ENCODE measurements around the gene PAX5. TPM values are rescaled to one million over a fixed set of nuclear protein-coding genes. Genes with fewer than 3 reads are reported as not detected.
A peak's percentile ranks its signal among the peaks of the same experiment; 100 is the strongest.
"Not testable (repeated sequence)": the region's sequence is repeated elsewhere in the genome, so short reads cannot be mapped to it uniquely, and the experiment has no call there.

PAX5 gene
- 0.16 and 0.33 TPM in 2 replicates for total RNA-seq

DNA sequence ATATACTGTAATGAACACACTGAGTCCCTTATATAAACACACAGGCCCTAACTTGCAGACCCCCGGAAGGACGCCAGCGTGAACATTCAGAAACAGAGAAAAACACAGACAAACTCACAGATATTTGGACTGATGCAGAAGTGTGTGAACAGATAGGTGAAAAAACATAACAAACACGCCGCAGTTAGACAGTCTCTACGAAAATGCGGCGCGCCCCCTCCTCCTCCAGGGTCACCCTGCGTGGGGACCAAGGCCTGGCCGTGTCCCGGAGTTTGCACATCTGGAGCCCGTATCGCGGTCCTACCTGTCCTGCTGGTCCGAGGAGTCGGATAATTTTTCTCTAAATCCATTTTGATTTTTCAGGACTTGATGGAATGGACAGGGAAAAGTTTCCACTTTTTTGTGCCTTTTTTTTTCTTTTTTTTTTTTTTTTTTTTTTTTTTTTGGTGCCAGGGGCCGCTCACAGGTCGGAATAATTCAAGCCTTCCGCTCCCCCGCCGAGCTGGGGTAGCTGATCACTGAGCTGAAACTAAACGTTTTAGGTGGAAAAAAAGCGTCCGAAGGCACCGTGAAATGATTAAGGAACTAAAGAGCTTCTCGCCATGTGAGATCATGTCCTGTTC, at the start of gene PAX5:
PAX5 (minus strand) TSS at position 587 of the 623 bp plus-strand sequence; CDS start at position 350, 237 bp downstream.
- H3K4me3 Mint-ChIP-seq: peak within 1 kb of the TSS; percentile 58
- peak within 1 kb of the TSS; percentile 34 for H3K27ac Mint-ChIP-seq
- H3K4me1 Mint-ChIP-seq: peaks cover 26% of the 10 kb centered on the region
- H3K9me3 Mint-ChIP-seq: peaks cover 4% of the 10 kb centered on the region
- DNase-seq: no peak
- H3K36me3 Mint-ChIP-seq (ENCODE audit: low read depth): peaks cover 8% of the 10 kb centered on the region
- intact Hi-C loops (cut with micrococcal nuclease): loop anchor here (10.0 kb wide), 1 partner anchor 271 kb away; no protein-coding TSS in a partner anchor
- peaks cover 90% of the 10 kb centered on the region for H3K27me3 Mint-ChIP-seq

DNA sequence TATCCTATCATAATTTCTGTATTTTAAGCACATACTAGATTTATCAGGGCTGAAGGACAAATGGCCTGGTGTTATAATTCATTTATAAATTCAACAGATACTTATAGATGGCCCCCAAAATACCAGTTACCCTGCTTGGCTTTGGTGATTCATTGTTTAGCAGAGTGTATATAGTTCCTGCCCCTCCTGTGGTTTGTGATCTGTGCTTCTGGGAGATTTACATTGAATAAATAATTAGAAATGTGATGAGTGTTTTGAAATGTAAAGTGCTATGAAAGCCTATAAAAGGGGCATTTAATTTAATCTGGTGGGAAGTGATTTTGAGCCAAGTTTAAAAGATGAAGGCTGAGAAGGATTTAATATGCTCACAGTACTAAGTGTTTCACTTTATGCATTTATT, 49.6 kb upstream of the PAX5 start:
- intact Hi-C loops (cut with micrococcal nuclease): no loop called here
- peaks cover 28% of the 10 kb centered on the region for H3K4me1 Mint-ChIP-seq
- H3K9me3 Mint-ChIP-seq: no peaks in the 10 kb centered on the region
- no peak overlapping the region for H3K27ac Mint-ChIP-seq
- H3K4me3 Mint-ChIP-seq: no peak overlapping the region
- no peak for DNase-seq
- H3K27me3 Mint-ChIP-seq: no peaks in the 10 kb centered on the region
- H3K36me3 Mint-ChIP-seq (ENCODE audit: low read depth): peaks cover 41% of the 10 kb centered on the region

DNA sequence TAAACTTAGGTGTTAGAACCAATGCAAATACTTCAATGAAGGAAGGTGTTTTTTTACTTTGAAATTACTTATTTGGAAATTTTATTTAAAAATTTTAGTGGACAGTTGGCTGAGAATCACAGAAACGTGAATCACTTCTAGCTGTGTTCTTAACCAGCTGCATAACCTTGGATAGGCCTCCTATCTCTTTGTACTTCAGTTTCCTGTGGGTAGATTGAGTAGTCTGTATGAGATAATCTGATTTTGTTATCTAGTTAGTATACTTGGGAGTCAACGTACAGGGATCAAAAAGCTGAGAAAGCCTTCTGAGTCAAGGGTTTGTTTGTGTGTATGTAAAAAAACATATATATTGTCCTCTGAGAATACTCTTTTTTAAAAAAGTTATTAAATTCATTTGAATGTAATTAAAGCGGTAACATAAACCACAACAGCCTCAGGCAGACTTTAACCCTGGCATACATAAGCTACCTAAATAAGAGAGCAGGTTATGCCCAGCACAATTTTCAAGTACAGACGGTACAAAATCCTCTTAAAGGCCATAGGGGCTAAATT, 48.2 kb upstream of the PAX5 start:
- no peak for DNase-seq
- Mint-ChIP-seq H3K4me1 (peaks cover 27% of the 10 kb centered on the region), H3K27me3 (peaks cover 3% of the 10 kb centered on the region), H3K9me3 (no peaks in the 10 kb centered on the region), H3K4me3 (no peak overlapping the region), H3K27ac (no peak overlapping the region), H3K36me3 (ENCODE audit: low read depth) (peaks cover 32% of the 10 kb centered on the region)
- intact Hi-C loops (cut with micrococcal nuclease): no loop called here

DNA sequence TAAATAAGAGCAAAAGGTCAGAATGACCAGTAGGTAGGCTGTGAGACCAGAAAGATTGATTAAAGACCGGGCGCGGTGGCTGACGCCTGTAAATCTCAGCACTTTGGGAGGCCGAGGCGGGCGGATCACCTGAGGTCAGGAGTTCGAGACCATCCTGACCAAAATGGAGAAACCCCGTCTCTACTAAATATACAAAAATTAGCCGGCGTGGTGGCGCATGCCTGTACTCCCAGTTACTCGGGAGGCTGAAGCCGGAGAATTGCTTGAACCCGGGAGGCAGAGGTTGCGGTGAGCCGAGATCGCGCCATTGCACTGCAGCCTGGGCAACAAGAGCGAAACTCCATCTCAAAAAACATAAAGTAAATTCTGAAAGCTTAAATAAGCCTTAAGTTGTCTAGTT, 47.4 kb upstream of the PAX5 start:
- Mint-ChIP-seq H3K4me3 (peak overlapping the region; percentile 95), H3K4me1 (peaks cover 27% of the 10 kb centered on the region), H3K36me3 (ENCODE audit: low read depth) (peaks cover 24% of the 10 kb centered on the region)
- H3K9me3 Mint-ChIP-seq; DNase-seq; H3K27me3 Mint-ChIP-seq; intact Hi-C loops (cut with micrococcal nuclease); H3K27ac Mint-ChIP-seq: not testable (repeated sequence)

DNA sequence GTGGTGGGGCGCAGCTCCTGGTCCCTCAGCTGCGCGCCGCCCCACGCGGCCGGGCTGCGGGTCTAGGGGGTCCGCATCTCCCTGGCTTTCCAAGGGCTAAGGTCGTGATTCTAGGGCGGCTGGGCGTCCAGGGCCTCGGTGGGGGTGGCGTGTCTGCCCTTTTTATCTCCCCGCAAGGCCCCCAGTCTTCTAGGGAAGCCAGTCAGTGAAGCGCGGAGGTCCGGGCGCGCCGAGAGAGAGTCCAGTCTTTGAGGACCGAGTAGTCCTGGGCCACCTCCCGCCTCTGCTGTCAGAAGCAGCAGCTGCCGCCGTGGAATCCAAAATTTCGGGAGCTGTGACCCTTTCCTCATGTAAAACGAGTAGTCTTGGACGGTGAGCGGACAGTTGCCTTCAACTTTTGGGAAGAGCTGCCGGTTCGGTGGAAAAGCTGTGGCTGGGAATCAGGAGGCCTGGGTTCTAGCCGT, 46.1 kb upstream of the PAX5 start:
- Mint-ChIP-seq H3K27ac (peak overlapping the region; percentile 96), H3K4me3 (peak overlapping the region; percentile 95), H3K36me3 (ENCODE audit: low read depth) (peaks cover 19% of the 10 kb centered on the region), H3K4me1 (peaks cover 26% of the 10 kb centered on the region)
- H3K9me3 Mint-ChIP-seq; DNase-seq; H3K27me3 Mint-ChIP-seq; intact Hi-C loops (cut with micrococcal nuclease): not testable (repeated sequence)

DNA sequence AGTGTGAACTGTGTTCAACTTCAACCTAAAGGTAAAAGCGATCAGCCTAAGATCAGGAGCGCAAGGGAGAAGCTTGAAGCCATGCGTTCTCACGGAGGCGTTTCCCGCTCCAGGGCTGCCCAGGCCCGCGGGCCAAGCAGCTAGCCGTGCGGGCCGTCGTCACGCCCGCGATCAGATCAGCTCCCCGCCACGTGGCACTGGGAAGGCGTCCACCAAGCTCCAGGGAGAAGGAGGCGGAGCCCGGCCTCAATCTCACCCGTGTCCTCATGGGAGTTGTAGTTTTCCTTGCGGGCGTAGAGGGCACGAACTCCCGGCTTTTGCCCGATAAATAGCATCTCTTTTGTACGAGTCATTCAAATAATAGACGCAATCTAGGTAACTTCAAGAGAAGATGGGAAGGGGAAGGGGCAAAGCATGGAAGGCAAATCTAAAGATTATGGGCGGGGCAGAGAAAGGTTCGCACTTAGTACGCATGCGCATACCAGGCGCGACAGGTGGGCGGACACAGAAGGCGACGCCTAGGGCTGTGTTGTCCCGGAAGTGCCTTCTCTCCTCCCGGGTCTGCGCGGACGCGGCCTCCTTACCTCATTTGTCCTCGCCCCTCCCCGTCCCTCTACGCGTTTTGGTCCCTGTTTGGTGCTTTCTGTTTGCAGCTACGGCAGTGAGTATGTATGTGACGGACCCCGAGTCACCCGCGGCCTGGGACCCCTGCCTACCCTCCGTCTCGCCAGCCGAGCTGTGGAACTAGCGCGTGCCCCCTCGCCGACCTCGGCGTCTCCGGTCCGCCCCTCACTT, 45.5 kb upstream of the PAX5 start:
- Mint-ChIP-seq H3K27me3 (peaks cover 7% of the 10 kb centered on the region), H3K4me3 (peak overlapping the region; percentile 95), H3K4me1 (peaks cover 23% of the 10 kb centered on the region), H3K9me3 (no peaks in the 10 kb centered on the region), H3K36me3 (ENCODE audit: low read depth) (peaks cover 15% of the 10 kb centered on the region), H3K27ac (peak overlapping the region; percentile 96)
- peak; percentile 97 for DNase-seq
- intact Hi-C loops (cut with micrococcal nuclease): loop anchor here (1.0 to 2.0 kb wide), 4 partner anchors 41 to 386 kb away; partner anchors contain the start of genes ZBTB5 and ZCCHC7

DNA sequence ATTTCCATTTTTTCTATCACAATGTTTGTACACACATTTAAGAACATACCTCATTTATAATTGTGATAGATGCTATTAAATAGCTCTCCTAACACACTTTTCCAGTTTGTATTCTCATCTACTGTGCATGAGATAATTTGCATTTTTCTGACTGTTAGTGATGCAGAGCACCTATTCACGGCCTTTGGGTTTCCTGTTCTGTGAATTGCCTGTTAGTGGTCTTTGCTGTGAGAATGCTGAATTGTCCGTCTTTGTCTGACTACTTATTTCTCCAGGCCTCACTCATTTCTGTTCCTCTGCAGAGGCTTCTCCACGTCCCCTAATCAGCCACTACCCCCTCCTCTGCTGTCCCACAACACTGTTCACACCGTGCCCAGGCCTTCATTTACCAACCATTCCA, 40.7 kb upstream of the PAX5 start:
- H3K4me1 Mint-ChIP-seq; H3K4me3 Mint-ChIP-seq; H3K36me3 Mint-ChIP-seq (ENCODE audit: low read depth); DNase-seq; intact Hi-C loops (cut with micrococcal nuclease); H3K27ac Mint-ChIP-seq; H3K9me3 Mint-ChIP-seq: not testable (repeated sequence)
- peaks cover 10% of the 10 kb centered on the region for H3K27me3 Mint-ChIP-seq

DNA sequence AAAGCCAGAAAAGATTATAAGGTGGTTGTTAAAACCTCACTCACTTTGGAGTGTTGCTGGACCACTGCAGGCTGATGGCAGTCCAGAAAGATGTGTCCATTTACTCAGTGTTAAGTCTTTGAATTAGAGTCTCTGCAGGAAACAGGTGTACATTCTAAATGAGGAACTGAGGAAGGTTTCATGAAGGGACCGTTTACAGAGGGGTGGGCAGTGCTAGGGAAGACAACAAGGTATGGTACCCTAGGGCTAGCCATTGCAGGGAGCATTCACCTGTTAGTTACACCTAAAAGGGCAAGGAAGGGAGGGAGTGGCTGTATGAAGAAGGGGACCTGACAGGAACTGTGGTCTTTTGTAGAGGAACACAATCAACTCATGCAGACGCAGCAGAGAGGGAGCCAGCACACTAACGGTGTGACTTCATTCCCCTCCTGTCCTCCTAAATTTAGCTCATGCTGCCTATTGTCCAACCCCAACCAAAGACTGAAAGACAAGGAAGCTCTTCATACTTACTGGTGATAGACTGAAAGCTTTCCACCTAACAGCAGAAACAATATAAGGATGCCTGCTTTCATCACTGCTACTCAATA, 32.2 kb upstream of the PAX5 start:
- H3K4me1 Mint-ChIP-seq: no peaks in the 10 kb centered on the region

DNA sequence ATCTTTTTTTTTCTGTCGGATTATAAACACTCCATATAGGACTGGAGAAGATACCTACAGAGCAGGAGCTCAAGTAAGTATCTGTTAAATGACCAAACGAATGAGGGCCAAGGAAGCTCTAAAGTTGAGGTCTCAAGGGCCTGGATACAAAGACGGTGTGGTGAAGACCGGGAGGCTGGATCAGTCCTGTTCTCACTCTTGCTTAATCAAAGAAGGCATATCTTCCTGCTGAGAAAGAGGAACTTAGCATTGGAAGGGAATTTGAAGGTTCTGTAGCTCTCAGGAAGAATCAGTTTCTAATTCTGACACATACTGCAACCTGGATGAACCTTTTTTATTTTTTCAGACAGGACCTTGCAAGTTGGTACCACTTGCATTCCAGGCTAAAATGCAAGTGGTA, 28.3 kb upstream of the PAX5 start:
- intact Hi-C loops (cut with micrococcal nuclease): no loop called here
- DNase-seq: no peak
- H3K27ac Mint-ChIP-seq: no peak overlapping the region
- peaks cover 30% of the 10 kb centered on the region for H3K27me3 Mint-ChIP-seq
- no peaks in the 10 kb centered on the region for H3K4me1 Mint-ChIP-seq
- H3K9me3 Mint-ChIP-seq: no peaks in the 10 kb centered on the region
- no peak overlapping the region for H3K4me3 Mint-ChIP-seq
- H3K36me3 Mint-ChIP-seq (ENCODE audit: low read depth): no peaks in the 10 kb centered on the region

More for the DNA sequence above, 32.2 kb upstream of the PAX5 start:
- Mint-ChIP-seq H3K9me3 (no peaks in the 10 kb centered on the region), H3K4me3 (no peak overlapping the region), H3K36me3 (ENCODE audit: low read depth) (no peaks in the 10 kb centered on the region), H3K27me3 (peaks cover 23% of the 10 kb centered on the region), H3K27ac (no peak overlapping the region)
- no peak for DNase-seq
- intact Hi-C loops (cut with micrococcal nuclease): no loop called here

DNA sequence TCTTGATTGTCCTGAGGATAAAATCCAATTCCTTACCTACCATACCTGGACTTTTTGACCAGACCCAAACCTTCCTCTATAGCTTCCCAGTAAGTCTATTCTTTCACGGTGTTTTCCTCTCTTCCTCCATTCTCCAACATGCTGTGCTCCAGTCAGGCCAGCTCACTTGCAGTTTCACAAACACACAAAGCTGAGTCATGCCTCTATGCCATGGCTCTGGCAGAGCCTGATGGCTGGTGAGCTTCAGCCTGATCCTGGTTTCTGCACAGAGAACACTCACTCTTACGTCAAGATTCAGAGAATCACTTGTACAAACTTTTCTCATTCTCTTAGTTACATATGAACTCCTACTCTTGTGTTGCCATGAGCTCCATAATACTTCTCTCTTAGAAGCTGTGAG, 27.7 kb upstream of the PAX5 start:
- H3K36me3 Mint-ChIP-seq (ENCODE audit: low read depth): no peaks in the 10 kb centered on the region
- no peaks in the 10 kb centered on the region for H3K9me3 Mint-ChIP-seq
- H3K4me3 Mint-ChIP-seq: no peak overlapping the region
- peaks cover 30% of the 10 kb centered on the region for H3K27me3 Mint-ChIP-seq
- H3K4me1 Mint-ChIP-seq: no peaks in the 10 kb centered on the region
- no peak for DNase-seq
- H3K27ac Mint-ChIP-seq: no peak overlapping the region
- intact Hi-C loops (cut with micrococcal nuclease): no loop called here

DNA sequence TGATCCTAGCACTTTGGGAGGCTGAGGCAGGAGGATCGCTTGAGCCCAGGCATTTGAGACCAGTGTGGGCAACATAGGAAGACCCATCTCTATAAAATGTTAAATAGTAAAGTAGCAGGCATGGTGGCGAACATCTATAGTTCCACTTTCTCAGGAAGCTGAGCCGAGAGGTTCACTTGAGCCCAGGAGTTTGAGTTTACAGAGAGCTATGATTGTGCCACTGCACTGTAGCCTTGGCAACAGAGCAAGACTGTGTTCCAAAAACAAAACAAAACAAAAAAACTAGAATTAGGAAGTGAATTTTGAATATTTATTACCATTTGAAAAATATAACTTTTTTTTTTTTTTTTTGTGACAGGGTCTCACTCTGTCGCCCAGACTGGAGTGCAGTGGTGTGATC, 26.8 kb upstream of the PAX5 start:
- H3K27ac Mint-ChIP-seq: no peak overlapping the region

DNA sequence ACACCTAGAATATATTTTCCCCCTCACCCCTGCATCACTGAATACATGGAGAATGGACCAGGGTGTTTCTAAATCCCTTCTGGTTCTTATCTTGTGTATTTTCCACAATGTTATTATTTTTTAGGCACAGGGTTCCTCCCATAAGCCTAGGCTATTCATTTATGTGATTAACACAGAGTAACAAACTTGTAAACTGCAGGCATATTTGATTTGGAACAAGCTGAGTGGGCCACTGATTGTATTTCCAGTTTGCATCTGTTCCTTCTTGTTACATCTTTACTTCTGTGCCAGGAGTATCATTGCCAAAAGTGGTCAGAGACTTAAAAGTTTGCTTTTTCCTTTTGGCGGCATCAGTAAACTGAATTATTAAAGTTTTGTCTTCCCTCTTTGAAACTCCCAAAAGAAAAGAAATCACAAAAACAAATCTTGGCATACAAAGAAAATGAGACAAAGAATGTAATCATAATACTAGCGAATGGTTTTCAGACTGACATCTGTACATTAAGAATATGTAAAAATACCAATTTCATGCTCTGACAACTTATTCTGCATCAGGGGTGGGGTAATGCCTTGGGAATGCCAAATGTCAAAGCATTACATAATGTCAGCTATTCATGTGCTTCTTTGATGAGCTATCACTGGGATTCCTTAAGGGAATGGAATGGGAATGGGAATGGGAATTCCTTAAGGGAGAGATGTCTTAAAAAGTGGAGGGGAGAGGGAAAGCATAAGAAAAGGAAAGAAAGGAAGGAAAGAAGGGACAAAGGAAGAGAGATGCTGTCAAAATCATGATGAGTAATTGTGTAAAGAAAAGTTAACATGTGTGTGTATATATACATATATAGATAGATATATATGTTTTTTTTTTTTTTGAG, 22.2 kb upstream of the PAX5 start:
- no peak for DNase-seq
- intact Hi-C loops (cut with micrococcal nuclease): no loop called here
- no peak overlapping the region for H3K27ac Mint-ChIP-seq
- no peaks in the 10 kb centered on the region for H3K9me3 Mint-ChIP-seq
- H3K4me3 Mint-ChIP-seq: no peak overlapping the region
- no peaks in the 10 kb centered on the region for H3K36me3 Mint-ChIP-seq (ENCODE audit: low read depth)
- no peaks in the 10 kb centered on the region for H3K4me1 Mint-ChIP-seq
- peaks cover 50% of the 10 kb centered on the region for H3K27me3 Mint-ChIP-seq

More for the DNA sequence above, 26.8 kb upstream of the PAX5 start:
- intact Hi-C loops (cut with micrococcal nuclease): no loop called here
- H3K27me3 Mint-ChIP-seq: peaks cover 27% of the 10 kb centered on the region
- no peaks in the 10 kb centered on the region for H3K9me3 Mint-ChIP-seq
- DNase-seq: no peak
- H3K4me3 Mint-ChIP-seq: no peak overlapping the region
- no peaks in the 10 kb centered on the region for H3K36me3 Mint-ChIP-seq (ENCODE audit: low read depth)
- H3K4me1 Mint-ChIP-seq: no peaks in the 10 kb centered on the region

DNA sequence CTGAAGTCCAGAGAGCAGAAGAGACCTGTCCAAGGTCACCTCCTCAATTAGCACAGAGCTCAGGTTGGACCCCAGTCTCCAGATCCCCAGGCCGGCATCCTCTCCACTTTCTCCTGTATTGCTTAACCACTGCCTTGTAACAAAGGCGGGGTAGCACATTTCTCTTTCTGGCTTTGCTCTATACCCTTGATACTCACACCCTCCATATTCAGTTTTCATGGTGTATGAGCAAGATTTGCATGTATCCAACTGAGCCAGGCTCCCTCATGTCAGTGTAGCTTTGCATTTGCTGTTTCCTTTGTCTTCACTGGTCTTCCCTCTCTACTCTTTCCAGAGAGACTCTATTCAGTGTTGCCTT, 20.3 kb upstream of the PAX5 start:
- H3K36me3 Mint-ChIP-seq (ENCODE audit: low read depth); intact Hi-C loops (cut with micrococcal nuclease); H3K27ac Mint-ChIP-seq; H3K9me3 Mint-ChIP-seq; H3K4me1 Mint-ChIP-seq; DNase-seq; H3K4me3 Mint-ChIP-seq: not testable (repeated sequence)
- peaks cover 58% of the 10 kb centered on the region for H3K27me3 Mint-ChIP-seq

Data from activated CD4-positive, alpha-beta T cell treated with anti-CD3 and anti-CD28 coated beads, Interleukin-2, amount 10 ng/mL, durations not matched to agents 24 days and 14 days (primary cell).